NT2/D1 (cell line): ENCODE results near the gene GDPGP1.

Source experiments
- DNase-seq: peaks from one replicate; pipeline ENCODE4 v3.0.0-alpha.2; 2011; ENCODE audit warnings: low read depth, low spot score
- H3K27me3 ChIP-seq: 2 replicates; pipeline ENCODE4 v1.6.0; 2011; ENCODE audit warnings: mild to moderate bottlenecking; ENCODE audit not compliant: insufficient read length, insufficient read depth
- H3K36me3 ChIP-seq: 2 replicates; pipeline ENCODE4 v1.6.1; 2011; ENCODE audit warnings: mild to moderate bottlenecking, low read length, mixed read lengths; ENCODE audit not compliant: insufficient read depth, insufficient read length
- H3K4me1 ChIP-seq: 2 replicates; pipeline ENCODE4 v1.5.1; 2011; ENCODE audit not compliant: insufficient read depth, insufficient read length
- H3K4me3 ChIP-seq: 2 replicates; pipeline ENCODE4 v1.5.1; 2011; ENCODE audit warnings: low read depth; ENCODE audit not compliant: insufficient read length
- H3K9ac ChIP-seq: 2 replicates; pipeline ENCODE4 v1.6.0; 2011; ENCODE audit warnings: low read depth; ENCODE audit not compliant: insufficient read length
- H3K9me3 ChIP-seq: 2 replicates; pipeline ENCODE4 v1.5.1; 2011; ENCODE audit warnings: mild to moderate bottlenecking, low read length; ENCODE audit not compliant: insufficient read depth
- SUZ12 ChIP-seq: IDR thresholded peaks from 2 replicates; pipeline ENCODE4 v1.6.1; 2011; ENCODE audit not compliant: insufficient read length, insufficient read depth; ENCODE audit errors: extremely low read depth
- YY1 ChIP-seq: IDR thresholded peaks from 2 replicates; pipeline ENCODE4 v1.6.1; 2011; ENCODE audit not compliant: insufficient read length, insufficient read depth
- ZNF274 ChIP-seq: IDR thresholded peaks from 2 replicates; pipeline ENCODE4 v1.6.1; 2011; ENCODE audit warnings: mild to moderate bottlenecking, low read depth, low read length

Gene GDPGP1

GRCh38 chr15:90261811-90262210 lies 27.8 kb downstream of the GDPGP1 start:
- Histone ChIP-seq H3K4me1 (no peaks in the 10 kb centered on the region), H3K9ac (no peak overlapping the region), H3K4me3 (no peak overlapping the region), H3K9me3 (no peaks in the 10 kb centered on the region), H3K36me3 (peaks cover 3% of the 10 kb centered on the region), H3K27me3 (no peaks in the 10 kb centered on the region)
- TF ChIP-seq SUZ12 (no peak), YY1 (no peak), ZNF274 (no peak)
- DNase-seq: no peak

GRCh38 chr15:90262426-90262825 lies 28.4 kb downstream of the GDPGP1 start:
- TF ChIP-seq YY1: no peak
- TF ChIP-seq ZNF274: no peak
- TF ChIP-seq SUZ12: no peak
- no peak for DNase-seq
- no peak overlapping the region for H3K9ac ChIP-seq
- H3K4me3 ChIP-seq: no peak overlapping the region
- H3K9me3 ChIP-seq: no peaks in the 10 kb centered on the region
- no peaks in the 10 kb centered on the region for H3K4me1 ChIP-seq
- H3K27me3 ChIP-seq: no peaks in the 10 kb centered on the region
- peaks cover 9% of the 10 kb centered on the region for H3K36me3 ChIP-seq

GRCh38 chr15:90264671-90265070 lies 30.7 kb downstream of the GDPGP1 start:
- H3K9me3 ChIP-seq: no peaks in the 10 kb centered on the region
- H3K9ac ChIP-seq: peak overlapping the region; percentile 97
- TF ChIP-seq YY1 (no peak), SUZ12 (no peak), ZNF274 (no peak)
- H3K4me1 ChIP-seq: no peaks in the 10 kb centered on the region
- H3K27me3 ChIP-seq: no peaks in the 10 kb centered on the region
- DNase-seq: no peak
- peaks cover 28% of the 10 kb centered on the region for H3K36me3 ChIP-seq
- H3K4me3 ChIP-seq: peak overlapping the region; percentile 87

- H3K9ac ChIP-seq: peak within 1 kb of the TSS; percentile 97
- H3K27me3 ChIP-seq: no peaks in the 10 kb centered on the region
- no peaks in the 10 kb centered on the region for H3K9me3 ChIP-seq
- DNase-seq: peak; percentile 89
- TF ChIP-seq ZNF274: no peak
- TF ChIP-seq YY1: peak; percentile 46
- H3K4me1 ChIP-seq: no peaks in the 10 kb centered on the region
- H3K4me3 ChIP-seq: peak within 1 kb of the TSS; percentile 87
- H3K36me3 ChIP-seq: peaks cover 35% of the 10 kb centered on the region
Observed at GRCh38 chr15:90265271-90266060, 31.5 kb downstream of the GDPGP1 start, which contains the start of gene NGRN. TSS of gene NGRN (plus strand) at chr15:90265672. CDS start at chr15:90265713, 41 bp downstream.

- no peaks in the 10 kb centered on the region for H3K9me3 ChIP-seq
- peak overlapping the region; percentile 97 for H3K9ac ChIP-seq
- no peak for DNase-seq
- H3K4me1 ChIP-seq: no peaks in the 10 kb centered on the region
- H3K27me3 ChIP-seq: no peaks in the 10 kb centered on the region
- TF ChIP-seq SUZ12: no peak
- H3K36me3 ChIP-seq: peaks cover 41% of the 10 kb centered on the region
- H3K4me3 ChIP-seq: peak overlapping the region; percentile 87
Observed at GRCh38 chr15:90266061-90266431, 32.0 kb downstream of the GDPGP1 start.

GRCh38 chr15:90266485-90266884 lies 32.5 kb downstream of the GDPGP1 start:
- TF ChIP-seq SUZ12: no peak
- TF ChIP-seq ZNF274: no peak
- no peak for TF ChIP-seq YY1
- Histone ChIP-seq H3K4me3 (peak overlapping the region; percentile 87), H3K27me3 (no peaks in the 10 kb centered on the region), H3K9me3 (no peaks in the 10 kb centered on the region), H3K36me3 (peaks cover 46% of the 10 kb centered on the region), H3K9ac (peak overlapping the region; percentile 97), H3K4me1 (no peaks in the 10 kb centered on the region)
- no peak for DNase-seq

GRCh38 chr15:90268415-90268814 lies 34.4 kb downstream of the GDPGP1 start:
- Histone ChIP-seq H3K4me3 (no peak overlapping the region), H3K36me3 (peaks cover 65% of the 10 kb centered on the region)

More at GRCh38 chr15:90268415-90268814, 34.4 kb downstream of the GDPGP1 start:
- Histone ChIP-seq H3K9ac (no peak overlapping the region), H3K9me3 (no peaks in the 10 kb centered on the region), H3K27me3 (no peaks in the 10 kb centered on the region), H3K4me1 (no peaks in the 10 kb centered on the region)
- no peak for TF ChIP-seq ZNF274
- TF ChIP-seq SUZ12: no peak
- no peak for TF ChIP-seq YY1
- no peak for DNase-seq
